ENCODE results near the gene OCA2.

Gene OCA2

DNA sequence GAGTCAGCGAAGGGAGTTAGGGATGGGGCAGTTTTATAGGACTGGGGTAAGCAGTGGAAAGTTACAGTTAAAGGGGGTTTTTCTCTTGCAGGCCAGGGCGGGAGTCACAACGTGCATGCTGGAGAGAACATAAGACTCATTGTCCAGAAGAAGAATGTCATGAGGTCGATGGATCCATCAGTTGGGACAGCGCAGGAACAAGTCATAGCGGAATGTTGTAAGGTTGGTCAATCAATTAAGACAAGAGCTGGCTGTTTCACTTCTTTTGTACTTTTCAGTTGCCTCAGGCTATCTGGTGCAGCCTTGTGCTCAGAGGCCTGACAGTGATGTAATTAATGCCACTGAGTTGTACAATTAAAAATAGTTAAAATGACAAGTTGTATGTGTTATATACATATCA lies 165.6 kb downstream of the OCA2 start:
- DNase-seq, result no peak

DNA sequence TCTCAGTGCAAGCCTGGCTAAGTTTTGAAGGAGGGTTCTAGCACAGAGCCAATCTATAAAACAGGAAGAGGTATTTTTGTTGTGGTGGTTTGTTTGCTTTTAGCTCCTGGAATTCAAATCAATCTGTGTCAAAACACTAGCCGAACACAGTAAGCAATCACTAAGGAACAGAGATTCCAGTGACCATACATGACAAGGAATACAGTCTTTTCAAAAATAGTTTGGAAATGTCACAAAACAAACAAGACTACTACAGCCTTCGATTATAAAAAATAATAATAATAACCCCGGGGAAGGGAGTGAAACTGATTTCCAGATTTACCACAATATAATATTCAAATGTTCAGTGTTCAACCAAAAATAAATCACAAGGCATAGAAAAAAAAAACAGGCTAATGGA lies 166.5 kb downstream of the OCA2 start:
- no peak for DNase-seq

- no peak for DNase-seq
Observed at GRCh38 chr15:27928386-27928785, 170.7 kb downstream of the OCA2 start.

DNA sequence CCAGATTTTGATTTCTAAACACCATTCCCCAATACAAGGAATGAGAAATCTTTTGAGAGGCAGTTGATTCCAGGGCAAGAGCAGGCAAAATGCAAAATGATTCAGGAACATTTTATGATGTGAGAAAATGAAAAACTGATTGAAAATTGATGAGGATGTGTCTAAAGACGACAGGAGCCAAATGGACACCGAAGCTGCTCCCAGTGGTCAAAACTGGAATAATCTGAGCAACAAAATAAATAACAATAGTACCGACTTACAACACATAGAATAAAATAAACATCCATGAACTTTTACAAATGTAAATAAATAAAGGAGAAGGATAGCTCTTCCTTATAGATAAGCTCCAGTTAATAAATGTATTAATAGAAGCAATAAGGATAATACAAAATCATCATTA lies 186.8 kb downstream of the OCA2 start:
- no peak for DNase-seq

DNA sequence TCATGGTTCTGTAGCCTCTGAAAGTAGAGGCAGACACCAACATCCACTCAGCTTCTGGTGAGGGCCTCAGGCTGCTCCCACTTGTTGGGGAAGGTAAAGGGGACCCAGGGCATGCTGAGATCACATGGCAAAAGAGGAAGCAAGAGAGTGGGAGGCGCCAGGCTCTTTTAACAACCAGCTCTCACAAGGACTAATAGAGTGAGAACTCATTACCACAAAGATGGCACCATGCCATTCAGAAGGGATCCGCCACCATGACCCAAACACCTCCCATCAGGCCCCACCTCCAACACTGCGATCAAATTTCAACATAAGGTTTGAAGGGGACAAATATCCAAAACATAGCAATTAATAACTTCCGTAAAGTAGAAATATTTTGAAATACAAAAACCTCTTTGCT lies 192.3 kb downstream of the OCA2 start:
- DNase-seq, result no peak

GRCh38 chr15:27903405-27903804 lies 195.7 kb downstream of the OCA2 start:
- no peak for DNase-seq

- no peak for DNase-seq
Observed at GRCh38 chr15:27902680-27903385, 196.3 kb downstream of the OCA2 start.

DNA sequence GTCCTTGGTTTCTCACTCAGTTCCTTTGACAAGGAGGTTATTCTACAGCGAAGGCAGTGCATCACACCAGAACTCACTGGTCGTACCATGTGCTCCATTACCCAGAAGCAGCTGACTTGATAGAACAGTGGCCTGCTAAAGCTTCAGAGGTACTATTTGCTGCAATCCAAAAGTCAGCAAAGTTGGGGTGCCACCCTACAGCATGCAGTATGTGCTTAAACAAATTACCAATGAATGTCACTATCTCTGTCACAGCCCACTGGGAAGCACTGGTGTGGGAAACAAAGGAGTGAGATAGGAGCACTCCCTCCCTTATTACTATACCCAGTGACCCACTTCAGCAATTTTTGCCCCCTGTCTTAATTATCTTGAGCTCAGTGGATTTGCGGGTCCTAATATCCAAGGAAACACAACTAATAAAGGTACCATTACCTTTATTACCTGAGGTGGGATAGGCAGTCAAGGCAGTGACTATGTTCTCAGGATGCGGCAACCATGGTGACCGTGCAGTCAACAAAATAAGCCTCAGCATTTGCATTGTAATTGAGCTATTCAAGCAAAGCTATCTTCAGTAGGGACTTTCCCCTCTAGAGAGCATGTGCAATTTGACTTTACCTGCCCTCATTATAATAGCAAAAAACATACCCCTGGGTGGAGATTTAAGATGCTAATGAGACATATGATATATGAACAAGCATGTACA lies 199.4 kb downstream of the OCA2 start:
- DNase-seq, result no peak

DNA sequence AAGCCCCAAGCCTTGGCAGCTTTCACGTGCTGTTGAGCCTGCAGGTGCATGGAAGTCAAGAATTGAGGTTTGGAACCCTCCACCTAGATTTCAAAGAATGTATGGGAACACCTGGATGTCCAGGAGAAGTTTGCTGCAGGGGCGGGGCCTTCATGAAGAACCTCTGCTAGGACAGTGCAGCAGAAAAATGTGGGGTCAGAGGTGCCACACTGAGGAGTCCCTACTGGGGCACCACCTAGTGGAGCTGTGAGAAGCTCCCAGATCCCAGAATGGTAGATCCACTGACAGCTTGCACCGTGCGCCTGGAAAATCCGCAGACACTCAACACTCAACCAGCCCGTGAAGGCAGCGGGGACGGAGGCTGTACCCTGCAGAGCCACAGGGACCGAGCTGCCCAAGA lies 201.6 kb downstream of the OCA2 start:
- DNase-seq, result no peak

GRCh38 chr15:27894645-27895044 lies 204.5 kb downstream of the OCA2 start:
- no peak for DNase-seq

DNA sequence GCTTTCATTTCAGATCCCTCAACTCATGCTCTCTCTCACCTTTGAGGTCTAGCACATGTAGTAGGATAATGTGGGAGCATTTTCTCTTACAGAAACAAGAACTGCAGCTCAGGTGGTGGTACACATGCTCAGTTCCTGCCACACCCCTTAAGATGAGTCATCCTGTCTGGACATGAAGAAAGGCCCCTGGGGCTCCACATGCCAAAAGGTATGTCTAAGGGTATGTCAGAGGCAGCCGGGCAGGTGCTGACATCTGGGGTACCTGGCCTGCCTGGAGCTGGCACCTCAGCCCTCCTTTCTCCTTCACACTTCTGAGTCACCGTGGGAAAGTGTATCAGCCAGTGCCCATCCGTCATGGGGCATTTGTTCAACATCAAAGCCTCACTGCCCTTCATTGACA lies 209.9 kb downstream of the OCA2 start:
- no peak for DNase-seq

DNA sequence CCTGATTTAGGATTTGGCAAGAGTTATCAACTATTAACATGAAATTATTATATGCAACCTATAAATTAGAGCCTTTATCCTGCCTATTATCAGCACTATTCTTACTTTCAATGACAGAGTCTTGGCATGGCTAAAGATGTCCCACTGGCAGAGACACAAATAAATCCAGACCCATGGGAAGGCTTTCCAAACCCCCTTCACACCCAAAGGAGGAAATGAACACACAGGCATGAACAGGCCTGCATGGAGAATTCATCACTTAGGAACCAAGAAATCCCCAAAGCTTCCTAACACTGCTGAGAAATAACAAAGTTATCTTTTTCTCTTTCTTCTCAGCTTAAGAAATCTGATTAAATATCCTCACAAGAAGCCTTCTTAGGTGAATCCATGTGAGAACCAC lies 213.9 kb downstream of the OCA2 start:
- DNase-seq, result no peak

DNA sequence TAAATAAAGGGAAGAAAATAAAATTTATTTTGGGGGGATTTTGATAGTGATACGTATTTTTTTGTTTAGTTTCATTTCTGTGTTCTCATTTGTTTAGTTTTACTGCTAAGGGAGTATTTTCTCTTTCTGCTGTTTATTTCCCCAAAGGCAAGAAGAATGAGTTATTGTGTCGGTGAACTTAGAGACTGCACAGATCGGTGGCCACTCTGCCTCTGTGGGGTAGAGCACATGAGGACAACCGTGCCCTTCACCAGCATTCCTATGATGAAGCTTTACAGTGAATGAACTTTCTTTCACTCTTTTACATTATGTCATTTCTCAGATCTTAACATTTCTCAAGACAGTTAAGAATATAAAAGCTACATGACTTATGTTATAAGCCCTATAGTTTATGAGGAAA lies 214.4 kb downstream of the OCA2 start:
- no peak for DNase-seq

DNA sequence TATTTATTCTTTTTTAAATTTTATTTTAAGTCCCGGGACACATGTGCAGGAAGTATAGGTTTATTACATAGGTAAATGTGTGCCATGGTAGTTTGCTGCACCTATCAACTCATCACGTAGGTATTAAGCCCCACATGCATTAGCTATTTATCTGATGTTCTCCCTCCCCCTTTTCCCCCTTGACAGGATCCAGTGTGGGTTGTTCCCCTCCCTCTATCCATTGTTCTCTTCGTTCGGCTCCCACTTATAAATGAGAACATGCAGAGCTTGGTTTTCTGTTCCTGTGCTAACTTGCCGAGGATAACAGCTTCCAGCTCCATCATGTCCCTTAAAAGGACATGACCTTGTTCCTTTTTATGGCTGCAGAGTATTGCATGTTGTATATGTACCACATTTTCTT lies 220.3 kb downstream of the OCA2 start:
- no peak for DNase-seq

DNA sequence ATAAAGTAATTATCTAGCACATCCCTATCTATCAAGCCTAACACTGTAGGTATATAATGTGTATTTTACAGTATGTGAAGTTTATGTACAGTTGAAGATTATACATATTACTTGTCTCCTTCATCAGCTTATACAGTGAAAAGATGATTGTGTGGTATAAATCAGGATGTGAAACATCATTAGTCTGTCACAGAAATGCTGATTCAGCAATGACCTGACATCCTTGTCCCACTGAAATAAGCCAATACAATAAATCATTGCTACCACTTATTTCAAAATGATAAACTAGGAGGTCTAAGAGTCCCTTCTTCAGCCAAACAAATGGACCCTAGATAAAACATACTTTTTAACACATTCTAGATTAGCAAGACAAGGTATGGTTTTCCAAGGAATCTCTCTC lies 225.3 kb downstream of the OCA2 start:
- no peak for DNase-seq

GRCh38 chr15:27873039-27873438 lies 226.1 kb downstream of the OCA2 start:
- no peak for DNase-seq

DNA sequence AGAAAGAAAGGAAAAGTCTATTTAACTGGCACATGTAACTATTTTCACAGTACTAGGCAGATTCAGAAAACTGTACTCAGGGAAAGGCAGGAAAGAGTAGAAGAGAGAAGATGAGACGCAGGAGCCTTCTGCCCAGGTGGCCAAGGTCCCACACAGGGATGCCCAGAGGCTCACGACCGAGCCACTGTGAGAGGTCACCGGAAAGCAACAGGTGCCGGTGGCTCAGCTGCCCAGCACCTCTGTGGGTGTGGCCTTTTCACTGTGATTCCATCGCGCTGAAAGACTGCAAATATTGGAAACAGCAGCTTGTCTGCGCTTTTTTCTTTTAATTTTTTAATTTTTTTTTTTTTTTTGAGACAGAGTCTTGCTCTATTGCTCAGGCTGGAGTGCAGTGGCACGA lies 226.8 kb downstream of the OCA2 start:
- DNase-seq, result no peak

GRCh38 chr15:27871902-27872260 lies 227.2 kb downstream of the OCA2 start:
- DNase-seq, result no peak

DNA sequence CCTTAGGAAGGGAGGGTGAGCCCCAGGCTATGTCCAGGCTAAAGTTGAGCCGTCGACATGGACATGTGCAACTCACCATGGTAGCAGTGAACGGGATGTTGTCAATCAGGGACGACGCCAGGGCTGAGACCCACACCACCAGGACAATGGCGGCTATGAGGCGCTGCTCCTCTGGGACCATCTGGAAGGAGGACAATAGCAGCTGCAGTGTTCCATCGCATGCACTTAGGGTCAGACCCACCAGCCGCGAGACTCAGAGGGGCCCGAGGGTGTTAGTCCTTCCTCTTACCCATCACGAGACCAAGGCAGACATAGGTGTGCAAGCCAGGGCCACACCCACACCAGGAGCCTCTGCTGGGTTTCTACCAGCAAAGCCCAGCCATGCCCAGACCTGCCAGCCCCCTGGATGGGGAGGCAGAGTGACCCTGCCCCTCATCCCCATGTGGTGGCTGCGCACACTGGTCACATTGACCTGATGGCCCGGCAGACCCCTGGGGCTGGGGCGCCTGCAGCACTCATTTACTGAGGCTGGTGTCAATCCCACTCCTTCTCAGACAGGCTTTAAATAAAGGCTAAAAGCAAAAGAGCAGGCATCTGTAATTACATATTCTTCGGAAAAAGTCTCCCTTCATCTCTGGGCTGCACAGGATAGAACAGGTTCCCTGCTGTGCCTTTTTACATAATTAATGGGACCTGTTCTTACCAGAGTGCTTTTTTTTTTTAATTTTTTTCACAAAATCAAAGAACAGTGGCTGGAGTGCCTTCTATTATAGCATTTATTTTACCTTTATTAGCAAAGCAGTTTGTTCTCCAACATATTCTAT lies 227.8 kb downstream of the OCA2 start:
- no peak for DNase-seq

DNA sequence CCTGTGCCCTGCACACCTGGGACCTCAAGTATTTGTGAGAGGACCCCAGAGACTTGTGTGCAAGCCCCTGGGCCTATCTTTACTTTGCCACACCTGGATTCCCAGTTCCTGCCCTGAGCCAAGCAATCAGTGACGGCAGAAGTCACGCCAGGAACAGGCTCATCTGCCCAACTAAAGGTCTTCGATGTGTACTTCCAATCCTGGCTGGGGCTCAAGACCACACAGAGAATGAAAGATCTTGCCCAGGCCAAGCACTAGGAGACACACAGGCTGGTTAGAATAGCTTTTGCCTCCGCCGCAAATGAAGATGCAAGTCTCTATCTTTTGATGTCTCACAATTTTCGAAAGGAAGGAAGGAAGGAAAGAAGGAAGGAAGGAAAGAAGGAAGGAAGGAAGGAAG lies 228.8 kb downstream of the OCA2 start:
- no peak for DNase-seq

GRCh38 chr15:27869697-27870281 lies 229.3 kb downstream of the OCA2 start:
- no peak for DNase-seq

DNA sequence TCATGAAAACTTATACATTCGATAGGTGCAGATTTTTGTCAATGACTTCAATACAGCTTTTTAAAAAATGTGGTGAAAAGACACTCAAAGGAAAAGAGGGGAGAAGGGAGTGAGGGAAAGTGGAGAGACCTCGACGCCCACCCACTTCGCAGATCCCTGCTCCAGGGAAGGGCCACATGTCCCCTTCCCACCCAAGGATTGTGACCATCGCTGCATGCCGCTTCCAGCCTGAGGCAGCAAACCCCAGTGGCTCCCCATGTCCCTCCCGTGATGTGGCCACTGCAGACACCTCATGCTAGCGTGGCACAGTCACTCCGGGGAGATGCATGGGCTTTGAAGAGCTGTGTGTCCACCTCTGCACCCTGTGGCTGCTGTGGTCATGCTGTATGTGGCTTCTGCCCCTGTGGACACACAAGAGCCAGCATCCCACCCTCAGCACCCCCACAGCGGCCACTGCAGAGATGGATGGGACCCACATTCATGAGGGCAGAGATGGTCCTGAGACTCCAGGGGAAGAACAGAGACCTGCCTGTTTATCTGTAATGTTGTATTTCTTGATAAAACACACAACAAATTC lies 230.2 kb downstream of the OCA2 start:
- no peak for DNase-seq

DNA sequence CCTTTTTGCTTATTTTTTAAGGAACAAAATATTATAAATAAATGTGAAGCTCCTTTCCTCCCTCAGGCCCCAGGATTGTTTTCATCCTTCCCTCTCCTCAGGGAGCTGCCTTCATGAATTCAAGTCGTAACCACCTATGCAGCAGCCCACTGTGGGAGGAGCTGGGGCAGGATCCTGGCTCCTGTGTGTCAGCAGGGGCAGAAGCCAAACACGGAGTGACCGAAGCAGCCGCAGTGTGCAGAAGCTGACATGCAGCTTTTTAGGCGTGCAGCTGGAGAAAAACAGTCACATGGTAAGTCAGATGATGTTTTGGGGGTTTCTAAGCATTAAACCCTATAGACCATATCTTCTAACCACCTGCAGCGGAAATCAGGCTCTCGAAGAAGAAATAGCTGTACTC lies 231.3 kb downstream of the OCA2 start:
- no peak for DNase-seq

All from CD4-positive, alpha-beta T cell treated with Interleukin-6 for 4 hours (primary cell).